ENCODE measurements around the gene SLC22A31.

The SLC22A31 gene

DNA sequence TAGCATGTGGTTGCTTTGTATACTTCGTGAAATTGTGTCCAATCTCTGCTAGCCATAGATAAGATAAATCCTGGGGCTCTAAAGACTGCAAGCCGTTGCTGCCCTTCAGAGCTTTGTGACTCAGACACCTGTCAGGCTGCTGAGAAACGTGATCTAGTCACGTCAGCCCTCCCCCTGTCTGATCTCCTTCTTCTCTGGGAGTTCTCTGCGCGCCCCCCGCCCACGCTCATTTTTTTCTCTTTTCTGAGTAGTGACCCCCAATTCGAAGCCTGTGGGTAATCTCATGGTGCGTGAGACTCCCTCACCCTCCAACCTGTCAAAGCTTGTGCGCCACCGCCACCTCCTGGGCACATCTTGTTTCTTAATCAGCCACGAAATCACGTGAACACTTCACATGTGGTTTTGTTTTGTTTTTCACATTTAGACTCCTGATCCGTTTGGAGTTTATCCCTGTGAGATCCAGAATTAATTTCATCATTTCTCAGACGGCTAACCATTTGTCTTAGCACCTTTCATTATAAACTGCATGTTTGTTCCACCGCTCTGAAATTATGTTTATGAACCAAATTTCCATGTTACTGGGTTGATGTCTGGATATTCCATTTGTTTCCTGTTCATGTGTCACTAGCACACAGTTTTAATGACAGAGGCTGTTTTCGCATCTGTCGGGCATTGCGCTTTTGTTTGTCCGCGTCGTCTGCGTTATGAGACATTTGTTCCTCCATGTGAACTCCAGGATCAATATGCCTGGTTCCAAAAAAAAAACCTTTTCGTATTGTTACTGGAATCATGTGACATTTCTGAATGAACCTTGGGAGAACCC, 16.2 kb upstream of the SLC22A31 start:
- DNase-seq = peak; percentile 80

DNA sequence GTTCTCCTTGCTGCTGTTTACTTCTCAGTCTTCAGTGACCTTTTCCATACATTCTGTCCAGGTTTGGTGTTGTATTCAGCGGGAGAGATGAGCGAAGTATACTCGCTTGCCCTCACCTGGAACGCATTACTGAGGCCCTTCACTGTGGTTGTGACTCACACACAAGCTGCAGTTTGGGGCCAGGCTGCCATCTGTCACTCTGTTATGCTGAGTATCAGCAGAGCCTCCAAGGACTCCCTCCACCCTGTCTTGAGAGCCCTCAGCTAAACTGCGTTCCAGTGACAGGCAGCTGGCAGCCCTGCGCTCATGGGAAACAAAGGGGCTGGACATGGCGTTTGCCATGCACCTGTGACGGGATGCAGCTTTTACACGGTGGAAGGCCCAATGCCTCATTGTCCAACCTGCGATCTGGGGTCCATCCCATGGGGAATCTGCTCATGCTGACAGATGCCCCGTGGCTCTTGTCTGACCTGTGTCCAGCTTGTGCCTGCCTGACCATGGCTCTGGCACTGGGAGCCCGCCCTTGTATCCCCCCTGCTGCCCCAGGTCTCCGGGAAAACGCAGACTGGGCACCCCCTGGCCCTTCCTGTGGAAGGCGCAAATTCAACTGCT, 10.7 kb upstream of the SLC22A31 start:
- no peak for DNase-seq

DNA sequence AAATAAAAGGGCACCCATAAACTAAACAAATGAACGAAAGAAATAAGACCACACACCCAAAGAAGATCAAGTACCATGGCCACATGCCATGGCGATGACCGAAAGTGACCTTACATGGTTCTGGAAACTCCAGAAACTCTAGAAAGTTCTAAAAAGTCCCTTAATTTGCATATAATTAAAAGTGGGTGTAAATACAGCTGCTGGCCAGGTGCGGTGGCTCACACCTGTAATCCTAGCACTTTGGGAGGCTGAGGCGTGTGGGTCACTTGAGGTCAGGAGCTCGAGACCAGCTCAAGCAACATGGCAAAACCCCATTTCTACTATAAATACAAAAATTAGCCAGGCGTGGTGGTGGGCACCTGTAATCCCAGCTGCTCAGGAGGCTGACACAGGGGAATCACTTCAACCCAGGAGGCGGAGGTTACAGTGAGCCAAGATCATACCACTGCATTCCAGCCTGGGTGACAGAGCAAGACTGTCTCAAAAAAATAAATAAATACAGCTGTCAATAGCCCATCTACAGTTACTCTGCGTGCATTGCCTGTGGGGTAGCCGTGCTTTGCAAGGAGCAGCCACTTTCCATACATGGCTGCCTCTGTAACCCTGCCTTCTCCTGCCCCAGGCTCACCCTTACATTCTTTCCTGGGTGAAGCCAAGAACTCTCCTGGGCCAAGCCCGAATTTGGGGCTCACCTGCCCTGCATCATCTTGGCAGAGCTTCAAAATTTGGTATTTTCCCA, 10.0 kb upstream of the SLC22A31 start:
- DNase-seq = no peak

DNA sequence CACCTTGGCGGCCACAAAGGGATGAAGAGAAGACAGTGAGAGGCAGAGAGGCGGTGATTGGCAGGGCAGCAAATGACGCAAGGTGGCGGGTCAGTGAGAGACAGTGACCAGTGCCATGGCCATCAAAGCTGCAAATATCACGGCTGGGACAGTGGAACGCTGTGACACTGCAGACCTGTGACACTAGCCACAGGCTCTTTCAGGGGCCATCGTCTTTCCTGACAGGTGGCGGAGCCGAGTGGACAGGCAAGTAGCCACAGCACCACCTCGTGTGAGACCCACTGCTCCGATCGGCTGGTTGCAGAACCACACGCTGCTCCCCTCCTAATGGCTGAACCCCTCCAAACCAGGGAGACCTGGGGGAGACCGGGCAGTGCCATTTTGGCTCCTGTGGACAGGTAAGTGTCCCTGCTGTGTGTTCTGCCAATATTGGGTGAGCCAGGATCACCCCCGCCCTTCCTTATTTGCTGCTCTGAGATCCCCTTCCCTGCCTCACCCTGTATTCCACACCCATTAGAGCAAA, 9.2 kb upstream of the SLC22A31 start:
- no peak for DNase-seq

DNA sequence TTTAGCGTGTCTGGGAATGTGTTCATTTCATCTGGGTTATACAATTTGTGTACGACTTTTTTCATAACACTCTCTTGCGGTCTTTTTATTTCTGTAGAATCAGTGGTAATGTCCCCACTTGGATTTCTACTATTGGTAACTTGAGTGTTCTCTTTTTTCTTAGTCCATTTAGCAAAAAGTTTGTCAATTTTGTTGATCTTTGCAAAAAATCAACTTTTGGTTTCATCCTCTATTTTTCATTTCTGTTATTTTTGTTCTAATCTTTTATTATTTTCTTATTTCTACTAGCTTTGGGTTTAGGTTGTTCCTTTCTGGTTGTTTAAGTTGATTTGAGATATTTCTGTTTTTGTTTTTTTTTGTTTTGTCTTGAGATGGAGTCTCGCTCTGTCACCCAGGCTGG, 7.7 kb upstream of the SLC22A31 start:
- DNase-seq = no peak

DNA sequence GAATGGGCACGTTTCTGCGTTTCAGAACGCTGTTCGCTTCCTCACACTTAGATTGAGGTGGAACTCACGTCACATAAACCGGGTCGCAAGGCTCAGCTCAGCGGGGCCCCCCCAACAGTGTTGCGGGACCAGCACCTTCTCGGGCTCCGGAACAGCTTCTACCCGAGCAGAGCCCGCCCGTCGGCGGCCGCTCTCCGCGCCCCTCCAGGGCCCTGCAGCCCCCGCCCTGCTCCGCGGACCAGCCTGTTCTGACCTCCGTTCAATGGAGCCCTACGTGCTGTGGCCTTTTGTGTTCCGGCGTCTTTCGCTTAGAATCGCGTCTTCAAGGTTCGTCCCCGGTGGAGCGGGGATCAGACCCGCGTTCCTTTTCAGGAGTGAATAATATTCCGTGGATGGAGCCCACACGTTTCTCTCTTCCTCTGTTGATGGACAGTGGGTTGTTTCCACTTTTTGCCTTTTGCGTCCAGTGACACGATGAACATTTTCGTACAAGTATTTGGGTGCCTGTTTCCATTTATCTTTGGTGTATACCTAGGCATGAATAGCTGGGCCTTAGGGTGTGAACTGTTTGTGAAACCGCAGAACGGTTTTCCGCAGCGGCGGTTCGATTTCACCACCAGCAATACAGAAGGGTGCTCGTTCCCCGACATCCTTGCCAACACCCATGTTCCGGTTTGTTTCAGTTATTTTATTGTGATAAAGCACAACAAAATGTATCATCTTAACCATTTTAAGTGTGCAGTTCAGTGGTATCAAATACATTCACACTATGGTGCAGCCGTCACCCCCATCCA, 2.3 kb upstream of the SLC22A31 start:
- no peak for DNase-seq

DNA sequence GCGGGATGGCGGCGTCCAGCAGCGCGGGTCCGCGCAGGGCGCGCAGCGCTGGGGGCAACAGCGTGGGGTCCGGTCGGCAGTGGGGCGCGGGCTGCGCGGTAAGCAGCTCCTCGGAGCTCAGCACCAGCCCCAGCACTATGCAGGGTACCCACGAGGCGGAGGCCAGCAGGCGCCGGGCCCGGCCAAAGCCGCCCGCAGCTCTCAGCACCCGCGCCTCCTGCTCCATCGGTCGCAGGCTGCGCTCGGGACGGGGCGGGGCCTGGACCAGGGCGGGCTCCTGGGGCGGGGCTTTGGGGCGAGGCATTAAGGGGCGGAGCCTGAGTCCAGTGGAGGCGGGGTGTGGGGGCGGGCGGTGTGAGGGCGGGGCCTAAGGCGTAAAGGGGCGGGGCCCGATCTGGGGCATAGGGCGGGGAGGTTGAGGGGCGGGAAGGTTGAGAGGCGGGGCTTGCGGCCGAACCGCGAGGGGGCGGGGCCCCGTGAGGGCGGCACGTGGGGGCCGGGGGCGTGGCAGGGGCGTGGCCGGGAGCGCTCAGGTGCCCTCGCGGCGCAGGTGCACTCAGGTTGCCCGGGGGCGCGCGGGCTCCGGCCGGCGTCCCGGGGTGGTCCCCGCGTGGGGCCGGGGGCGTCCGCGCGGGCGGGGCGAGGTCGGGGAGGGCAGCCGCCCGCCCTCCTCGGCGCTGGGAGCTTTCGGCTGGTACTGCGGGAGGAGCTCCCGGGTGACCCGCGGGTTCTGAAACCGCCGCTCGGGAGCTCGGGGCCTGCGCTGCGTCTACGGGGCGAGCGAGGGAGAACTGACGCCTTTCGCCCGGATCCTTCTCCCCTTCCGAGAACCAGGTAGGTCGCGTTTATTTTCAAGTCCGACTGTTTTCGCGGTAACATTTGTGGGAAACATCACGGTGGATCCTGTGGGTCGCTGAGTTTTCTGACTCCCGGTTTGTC, 1.4 kb upstream of the SLC22A31 start:
- DNase-seq = peak; percentile 78

GRCh38 chr16:89200850-89201411, 594 bp upstream of the SLC22A31 start:
- DNase-seq = peak; percentile 10

DNA sequence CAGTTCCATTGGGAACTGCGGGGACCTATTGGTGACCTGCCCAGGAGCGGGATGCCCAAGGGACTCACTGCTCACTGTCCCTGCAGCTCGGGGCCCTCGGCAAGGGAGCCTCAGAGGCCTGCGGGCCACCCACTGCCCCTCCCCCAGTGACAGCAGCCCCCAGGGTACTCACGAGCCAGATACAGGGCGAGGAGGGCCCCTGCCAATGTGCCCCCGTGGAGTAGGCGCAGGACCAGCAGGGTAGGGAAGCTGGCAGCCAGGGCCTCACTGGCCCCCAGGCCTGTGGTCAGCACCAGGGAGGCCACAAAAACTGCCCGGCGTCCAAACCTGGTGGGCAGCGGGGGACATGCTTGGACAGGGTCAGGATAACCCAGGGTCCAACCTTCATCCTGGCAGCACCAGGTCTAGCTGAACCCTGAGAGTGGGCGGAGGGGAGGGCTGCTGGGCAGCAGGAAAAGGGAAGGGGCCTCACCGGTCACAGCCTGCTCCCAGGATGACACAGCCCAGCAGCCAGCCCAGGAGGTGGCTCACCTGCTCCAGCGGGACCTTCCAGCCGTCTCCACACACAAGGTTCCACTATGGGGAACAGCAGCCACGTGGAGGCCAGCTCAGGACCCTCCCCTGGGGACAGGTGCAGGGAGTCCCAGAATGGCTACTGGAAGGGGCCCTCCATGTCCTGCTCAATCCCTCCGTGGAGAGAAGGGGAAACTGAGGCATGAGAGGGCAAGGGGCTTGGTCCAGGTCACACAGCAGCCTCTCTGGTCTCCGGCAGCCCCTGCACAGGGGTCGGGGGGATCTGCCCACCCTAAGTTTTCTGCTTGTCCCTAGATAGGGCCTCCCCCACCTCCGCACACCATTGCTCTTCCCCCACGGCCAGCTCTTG, 855 bp downstream of the SLC22A31 start:
- peak; percentile 15 for DNase-seq

DNA sequence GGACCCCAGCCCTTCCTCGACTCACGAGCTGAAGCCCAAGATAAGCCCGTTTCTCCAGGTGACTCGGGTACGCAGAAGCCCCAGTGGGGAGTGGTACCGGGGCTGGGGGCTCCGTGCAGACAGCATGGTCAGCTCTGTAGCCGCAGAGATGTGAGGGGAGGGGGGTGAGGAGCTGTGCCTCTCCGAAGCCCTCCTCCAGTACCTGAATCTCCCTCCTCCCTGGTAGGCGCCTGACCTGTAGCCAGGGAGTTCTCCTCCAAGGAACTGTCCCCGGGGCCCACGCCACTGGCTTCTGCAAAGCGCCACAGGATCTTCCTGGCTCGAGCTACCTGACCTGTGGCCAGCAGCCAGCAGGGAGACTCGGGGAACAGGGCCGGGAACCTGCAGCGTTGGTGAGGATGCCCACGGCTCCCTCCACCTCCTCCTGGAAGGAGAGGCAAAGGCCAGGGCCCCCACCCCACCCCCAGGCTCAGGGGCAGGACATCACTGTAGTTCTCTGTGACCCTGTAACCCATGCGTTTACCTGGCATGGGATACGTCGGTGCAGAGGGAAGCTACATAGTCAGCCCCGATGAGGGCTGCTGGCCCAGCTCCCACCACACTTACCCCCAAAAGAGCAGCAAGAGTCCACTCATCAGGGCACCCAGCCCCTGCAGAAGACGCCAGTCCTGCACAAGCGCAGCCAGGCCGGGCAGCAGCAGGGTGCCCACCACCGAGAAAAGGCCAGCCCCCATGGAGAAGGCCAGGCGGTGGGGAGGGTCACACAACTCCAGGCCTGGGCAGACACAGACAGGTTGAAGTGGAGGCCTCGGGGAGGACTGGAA, 1.7 kb downstream of the SLC22A31 start:
- peak; percentile 12 for DNase-seq

DNA sequence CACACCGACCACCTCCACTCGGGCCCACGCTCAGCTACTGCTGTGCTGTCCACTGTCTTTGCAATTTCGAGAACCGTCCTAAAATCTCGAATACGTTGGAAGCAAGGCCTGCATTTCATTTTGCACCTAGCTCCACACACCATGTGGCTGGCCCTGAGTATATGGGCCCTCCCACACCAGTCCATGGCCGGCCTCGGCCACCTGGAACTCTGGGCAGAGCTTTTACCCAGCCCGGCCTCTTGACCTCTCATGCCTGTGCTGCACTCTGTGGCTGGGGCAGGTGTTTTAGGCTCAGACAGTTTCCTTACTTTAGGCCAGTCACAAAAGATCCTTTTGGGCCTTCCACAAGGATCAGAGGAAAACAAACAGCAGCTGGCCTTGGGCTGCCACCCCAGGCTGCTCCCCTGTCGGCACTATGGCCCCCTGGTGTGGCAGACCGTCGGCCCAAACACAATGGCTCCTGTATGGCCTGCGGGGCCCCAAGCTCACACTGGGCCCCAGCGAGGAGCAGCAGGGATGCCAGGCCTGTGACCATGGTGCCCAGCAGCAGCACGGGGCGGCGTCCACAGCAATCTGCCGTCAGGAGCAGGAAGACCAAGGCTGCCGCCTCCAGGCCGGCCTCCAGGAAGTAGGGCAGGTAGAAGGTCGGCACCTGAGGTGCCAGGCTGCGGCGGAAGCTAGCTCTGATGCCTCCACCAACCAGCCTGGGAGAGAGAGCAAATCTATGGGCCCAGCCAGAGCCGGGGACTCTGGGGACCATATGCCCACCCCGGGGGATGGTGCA, 2.5 kb downstream of the SLC22A31 start:
- peak; percentile 11 for DNase-seq

DNA sequence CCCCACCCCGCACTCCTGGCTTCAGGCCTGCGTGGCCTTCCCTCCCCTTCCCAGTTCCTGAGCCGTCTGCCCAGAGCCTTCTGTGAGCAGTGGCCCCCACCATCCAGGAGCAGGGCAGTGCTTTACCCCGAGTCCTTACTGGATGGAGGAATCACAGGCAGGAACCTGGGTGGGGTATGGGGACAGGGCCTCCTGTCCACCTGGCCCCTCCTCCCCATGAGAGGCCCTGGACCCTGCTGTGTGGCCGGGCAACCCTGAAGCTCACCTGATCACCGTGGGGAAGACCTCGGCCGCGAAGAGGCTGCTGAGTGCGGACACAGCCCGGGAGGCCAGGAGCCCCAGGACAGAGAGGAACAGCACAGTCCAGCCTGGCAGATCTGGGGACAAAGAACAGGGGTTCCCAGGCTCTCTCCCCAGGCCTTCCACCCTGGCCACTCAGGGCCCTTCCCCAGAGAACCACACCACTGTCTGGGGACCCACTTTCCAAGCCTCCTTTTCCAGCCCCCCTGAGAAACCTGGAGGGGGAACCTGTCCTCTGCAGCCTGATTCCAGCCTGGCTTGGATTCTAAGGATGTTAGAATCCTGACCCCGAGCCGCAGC, 3.2 kb downstream of the SLC22A31 start:
- peak; percentile 13 for DNase-seq

DNA sequence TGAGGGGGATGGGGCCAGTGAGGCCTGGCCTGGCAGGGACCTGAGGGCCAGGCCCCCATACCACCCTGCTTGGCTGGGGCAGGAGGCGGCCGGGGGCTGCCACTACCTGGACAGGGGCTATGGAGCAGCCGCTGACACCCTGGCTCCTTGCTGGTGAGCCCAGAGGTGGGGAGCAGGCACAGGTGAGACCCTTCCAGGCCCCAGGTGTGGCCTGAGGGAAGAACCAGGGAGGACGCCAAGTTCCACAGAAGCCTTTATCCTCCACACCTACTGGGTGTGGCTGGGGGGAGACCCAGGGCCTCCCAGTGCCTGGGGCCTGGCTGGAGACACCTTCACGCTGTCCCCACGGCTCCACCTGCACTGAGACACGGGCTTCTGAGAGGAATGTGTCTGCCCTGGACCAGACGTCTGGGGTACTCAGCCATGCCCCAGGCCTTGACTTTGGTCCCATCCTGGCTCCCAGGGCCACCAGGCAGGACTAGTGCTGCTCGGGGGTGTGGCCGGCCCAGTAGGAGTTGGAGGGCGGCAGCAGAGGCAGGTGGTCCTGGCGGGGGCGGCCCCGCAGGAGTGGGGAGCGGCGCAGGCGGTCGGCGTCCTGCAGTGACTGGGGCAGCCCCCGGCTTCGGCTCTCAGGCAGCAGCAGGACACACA, 4.7 kb downstream of the SLC22A31 start:
- DNase-seq = no peak

- DNase-seq = no peak
Measured at GRCh38 chr16:89194340-89195311, 5.7 kb downstream of the SLC22A31 start.

- no peak for DNase-seq
Measured at GRCh38 chr16:89193576-89194293, 6.6 kb downstream of the SLC22A31 start.
